IPS-18a (cell line): ENCODE data around the gene ADH1A.

ENCODE experiments used
- H3K27ac ChIP-seq: one replicate; pipeline ENCODE4 v1.5.1; 2013; ENCODE audit warnings: low read length
- H3K27me3 ChIP-seq: one replicate; pipeline ENCODE4 v1.6.1; 2013; ENCODE audit warnings: mild to moderate bottlenecking, low read length; ENCODE audit not compliant: control insufficient read depth, insufficient read depth
- H3K36me3 ChIP-seq: one replicate; pipeline ENCODE4 v1.6.1; 2013; ENCODE audit warnings: low read depth, low read length; ENCODE audit not compliant: control insufficient read depth
- H3K4me1 ChIP-seq: one replicate; pipeline ENCODE4 v1.6.1; 2013; ENCODE audit warnings: low read depth, low read length; ENCODE audit not compliant: control insufficient read depth
- H3K4me3 ChIP-seq: one replicate; pipeline ENCODE4 v1.5.1; 2013; ENCODE audit warnings: low read length
- H3K9ac ChIP-seq: one replicate; pipeline ENCODE4 v1.6.1; 2013; ENCODE audit warnings: mild to moderate bottlenecking, low read length, moderate library complexity
- H3K9me3 ChIP-seq: one replicate; pipeline ENCODE4 v1.6.1; 2013; ENCODE audit warnings: low read depth, low read length; ENCODE audit not compliant: control insufficient read depth

Gene ADH1A

GRCh38 chr4:99317354-99317753 lies 26.6 kb upstream of the ADH1A start:
- Histone ChIP-seq H3K27me3 (no peaks in the 10 kb centered on the region), H3K4me3 (no peak overlapping the region), H3K27ac (no peak overlapping the region), H3K36me3 (no peaks in the 10 kb centered on the region), H3K4me1 (peaks cover 10% of the 10 kb centered on the region), H3K9me3 (no peaks in the 10 kb centered on the region), H3K9ac (no peak overlapping the region)

GRCh38 chr4:99315839-99316238 lies 25.1 kb upstream of the ADH1A start:
- Histone ChIP-seq H3K9me3 (no peaks in the 10 kb centered on the region), H3K36me3 (no peaks in the 10 kb centered on the region), H3K9ac (no peak overlapping the region), H3K27me3 (no peaks in the 10 kb centered on the region), H3K4me1 (no peaks in the 10 kb centered on the region), H3K27ac (no peak overlapping the region), H3K4me3 (no peak overlapping the region)

GRCh38 chr4:99314211-99314610 lies 23.4 kb upstream of the ADH1A start:
- Histone ChIP-seq H3K9me3 (no peaks in the 10 kb centered on the region), H3K4me3 (no peak overlapping the region), H3K4me1 (peaks cover 7% of the 10 kb centered on the region), H3K36me3 (no peaks in the 10 kb centered on the region), H3K27me3 (no peaks in the 10 kb centered on the region), H3K9ac (no peak overlapping the region), H3K27ac (no peak overlapping the region)

GRCh38 chr4:99310389-99310788 lies 19.6 kb upstream of the ADH1A start:
- no peak overlapping the region for H3K9ac ChIP-seq
- H3K9me3 ChIP-seq: no peaks in the 10 kb centered on the region
- peaks cover 7% of the 10 kb centered on the region for H3K4me1 ChIP-seq
- no peaks in the 10 kb centered on the region for H3K27me3 ChIP-seq
- no peak overlapping the region for H3K27ac ChIP-seq
- no peak overlapping the region for H3K4me3 ChIP-seq
- H3K36me3 ChIP-seq: no peaks in the 10 kb centered on the region

- Histone ChIP-seq H3K36me3 (no peaks in the 10 kb centered on the region), H3K4me3 (no peak overlapping the region), H3K9ac (no peak overlapping the region), H3K27me3 (no peaks in the 10 kb centered on the region), H3K27ac (no peak overlapping the region), H3K9me3 (no peaks in the 10 kb centered on the region), H3K4me1 (peaks cover 7% of the 10 kb centered on the region)
These were observed 15.0 kb upstream of the ADH1A start for GRCh38 chr4:99305638-99306400.

GRCh38 chr4:99301376-99302164 lies 10.8 kb upstream of the ADH1A start:
- no peak overlapping the region for H3K27ac ChIP-seq
- H3K27me3 ChIP-seq: no peaks in the 10 kb centered on the region
- H3K4me3 ChIP-seq: no peak overlapping the region
- H3K4me1 ChIP-seq: no peaks in the 10 kb centered on the region
- H3K9ac ChIP-seq: no peak overlapping the region
- H3K36me3 ChIP-seq: no peaks in the 10 kb centered on the region
- H3K9me3 ChIP-seq: no peaks in the 10 kb centered on the region

GRCh38 chr4:99300934-99301333 lies 10.1 kb upstream of the ADH1A start:
- Histone ChIP-seq H3K27ac (no peak overlapping the region), H3K9ac (no peak overlapping the region), H3K27me3 (no peaks in the 10 kb centered on the region), H3K4me3 (no peak overlapping the region), H3K4me1 (no peaks in the 10 kb centered on the region), H3K36me3 (no peaks in the 10 kb centered on the region), H3K9me3 (no peaks in the 10 kb centered on the region)

GRCh38 chr4:99293357-99293756 lies 2.6 kb upstream of the ADH1A start:
- H3K27me3 ChIP-seq: no peaks in the 10 kb centered on the region
- no peak overlapping the region for H3K9ac ChIP-seq
- H3K36me3 ChIP-seq: no peaks in the 10 kb centered on the region
- no peaks in the 10 kb centered on the region for H3K9me3 ChIP-seq
- no peak overlapping the region for H3K27ac ChIP-seq
- no peaks in the 10 kb centered on the region for H3K4me1 ChIP-seq
- no peak overlapping the region for H3K4me3 ChIP-seq

GRCh38 chr4:99285387-99285786 lies 5.4 kb downstream of the ADH1A start:
- no peak overlapping the region for H3K27ac ChIP-seq
- H3K4me3 ChIP-seq: no peak overlapping the region
- no peak overlapping the region for H3K9ac ChIP-seq
- H3K27me3 ChIP-seq: no peaks in the 10 kb centered on the region
- H3K4me1 ChIP-seq: no peaks in the 10 kb centered on the region
- H3K9me3 ChIP-seq: no peaks in the 10 kb centered on the region
- H3K36me3 ChIP-seq: no peaks in the 10 kb centered on the region

GRCh38 chr4:99282731-99283130 lies 8.1 kb downstream of the ADH1A start:
- Histone ChIP-seq H3K9me3 (no peaks in the 10 kb centered on the region), H3K9ac (no peak overlapping the region), H3K27me3 (no peaks in the 10 kb centered on the region), H3K4me1 (peaks cover 9% of the 10 kb centered on the region), H3K4me3 (no peak overlapping the region), H3K27ac (no peak overlapping the region), H3K36me3 (no peaks in the 10 kb centered on the region)

- Histone ChIP-seq H3K9me3 (no peaks in the 10 kb centered on the region), H3K27me3 (no peaks in the 10 kb centered on the region), H3K4me3 (no peak overlapping the region), H3K27ac (no peak overlapping the region), H3K9ac (no peak overlapping the region), H3K4me1 (peaks cover 9% of the 10 kb centered on the region), H3K36me3 (no peaks in the 10 kb centered on the region)
These were observed 9.5 kb downstream of the ADH1A start for GRCh38 chr4:99281261-99281660.

GRCh38 chr4:99276417-99276816 lies 14.4 kb downstream of the ADH1A start:
- Histone ChIP-seq H3K4me1 (peaks cover 9% of the 10 kb centered on the region), H3K36me3 (no peaks in the 10 kb centered on the region)

More at GRCh38 chr4:99276417-99276816, 14.4 kb downstream of the ADH1A start:
- H3K27ac ChIP-seq: no peak overlapping the region
- H3K9me3 ChIP-seq: no peaks in the 10 kb centered on the region
- H3K27me3 ChIP-seq: no peaks in the 10 kb centered on the region
- no peak overlapping the region for H3K4me3 ChIP-seq
- no peak overlapping the region for H3K9ac ChIP-seq
